ENCODE results near the gene ZNF300.

DNA sequence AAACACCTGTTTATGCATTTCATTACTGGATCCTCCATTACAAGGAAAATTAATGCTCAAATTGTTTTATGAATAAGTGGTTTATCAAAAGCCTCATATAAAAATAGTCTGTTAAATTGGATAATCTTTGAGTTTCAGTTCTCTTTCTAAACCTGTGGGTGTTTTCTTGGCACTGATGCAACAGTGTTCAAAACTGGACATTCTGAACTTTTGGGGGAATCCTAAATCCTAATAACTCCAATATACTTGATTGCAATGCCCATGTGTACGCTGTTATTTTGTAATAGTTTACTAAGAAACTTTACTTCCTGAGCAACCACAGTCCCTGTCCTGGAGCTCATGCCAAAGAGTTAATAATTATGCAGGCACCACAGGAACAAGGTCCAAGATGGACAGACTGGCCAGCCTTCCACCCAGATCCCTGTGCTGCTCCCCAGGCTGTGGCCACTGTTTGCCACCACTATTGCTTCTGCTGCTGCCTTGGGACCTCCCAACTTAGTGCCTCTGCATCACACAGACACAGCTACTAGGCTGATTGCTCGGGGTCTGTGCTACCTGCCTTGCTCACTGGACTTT, 44.4 kb downstream of the ZNF300 start:
- no peak for TF ChIP-seq POLR2A (IDR thresholded peaks at IDR 0.05)
- TF ChIP-seq, protein P1, sequence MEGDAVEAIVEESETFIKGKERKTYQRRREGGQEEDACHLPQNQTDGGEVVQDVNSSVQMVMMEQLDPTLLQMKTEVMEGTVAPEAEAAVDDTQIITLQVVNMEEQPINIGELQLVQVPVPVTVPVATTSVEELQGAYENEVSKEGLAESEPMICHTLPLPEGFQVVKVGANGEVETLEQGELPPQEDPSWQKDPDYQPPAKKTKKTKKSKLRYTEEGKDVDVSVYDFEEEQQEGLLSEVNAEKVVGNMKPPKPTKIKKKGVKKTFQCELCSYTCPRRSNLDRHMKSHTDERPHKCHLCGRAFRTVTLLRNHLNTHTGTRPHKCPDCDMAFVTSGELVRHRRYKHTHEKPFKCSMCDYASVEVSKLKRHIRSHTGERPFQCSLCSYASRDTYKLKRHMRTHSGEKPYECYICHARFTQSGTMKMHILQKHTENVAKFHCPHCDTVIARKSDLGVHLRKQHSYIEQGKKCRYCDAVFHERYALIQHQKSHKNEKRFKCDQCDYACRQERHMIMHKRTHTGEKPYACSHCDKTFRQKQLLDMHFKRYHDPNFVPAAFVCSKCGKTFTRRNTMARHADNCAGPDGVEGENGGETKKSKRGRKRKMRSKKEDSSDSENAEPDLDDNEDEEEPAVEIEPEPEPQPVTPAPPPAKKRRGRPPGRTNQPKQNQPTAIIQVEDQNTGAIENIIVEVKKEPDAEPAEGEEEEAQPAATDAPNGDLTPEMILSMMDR (IDR thresholded peaks at IDR 0.05): no peak
